GM21723 (cell line): ENCODE measurements around the gene S100A14.
"Not testable (repeated sequence)": the region's sequence is repeated elsewhere in the genome, so short reads cannot be mapped to it uniquely, and the experiment has no call there.

Experiments used
- ATAC-seq: cut with Tn5 transposase; IDR thresholded peaks from one replicate; pipeline ENCODE4 v1.9.1; 2021; ENCODE audit warnings: mild to moderate bottlenecking, moderate library complexity; ENCODE audit not compliant: unreplicated experiment

S100A14 gene

GRCh38 chr1:153588482-153588881 lies 27.6 kb downstream of the S100A14 start:
- ATAC-seq, result no peak

GRCh38 chr1:153588033-153588432 lies 28.1 kb downstream of the S100A14 start:
- ATAC-seq, result not testable (repeated sequence)

GRCh38 chr1:153587314-153587713 lies 28.8 kb downstream of the S100A14 start:
- no peak for ATAC-seq

GRCh38 chr1:153586347-153586746 lies 29.8 kb downstream of the S100A14 start:
- ATAC-seq, result no peak

GRCh38 chr1:153585006-153585405 lies 31.1 kb downstream of the S100A14 start:
- no peak for ATAC-seq

- ATAC-seq, result no peak
These were observed 32.1 kb downstream of the S100A14 start for GRCh38 chr1:153583976-153584375.

- ATAC-seq, result not testable (repeated sequence)
These were observed 32.6 kb downstream of the S100A14 start for GRCh38 chr1:153583514-153583913.

GRCh38 chr1:153582836-153583235 lies 33.3 kb downstream of the S100A14 start:
- not testable (repeated sequence) for ATAC-seq

GRCh38 chr1:153578936-153579335 lies 37.2 kb downstream of the S100A14 start:
- no peak for ATAC-seq

- ATAC-seq, result no peak
These were observed 37.6 kb downstream of the S100A14 start for GRCh38 chr1:153578490-153578889.

- ATAC-seq, result no peak
These were observed 38.5 kb downstream of the S100A14 start for GRCh38 chr1:153577624-153578051.

GRCh38 chr1:153577138-153577537 lies 39.0 kb downstream of the S100A14 start:
- no peak for ATAC-seq

GRCh38 chr1:153575497-153575896 lies 40.6 kb downstream of the S100A14 start:
- ATAC-seq, result not testable (repeated sequence)

- ATAC-seq, result not testable (repeated sequence)
These were observed 41.0 kb downstream of the S100A14 start for GRCh38 chr1:153575081-153575491.

GRCh38 chr1:153573351-153573750 lies 42.8 kb downstream of the S100A14 start:
- no peak for ATAC-seq

- peak; percentile 78 for ATAC-seq
These were observed 43.5 kb downstream of the S100A14 start for GRCh38 chr1:153572569-153573015.

- no peak for ATAC-seq
These were observed 44.4 kb downstream of the S100A14 start for GRCh38 chr1:153571706-153572105.

- ATAC-seq, result no peak
These were observed 45.3 kb downstream of the S100A14 start for GRCh38 chr1:153570874-153571273.

GRCh38 chr1:153569465-153569864 lies 46.7 kb downstream of the S100A14 start:
- no peak for ATAC-seq

- no peak for ATAC-seq
These were observed 47.6 kb downstream of the S100A14 start for GRCh38 chr1:153568367-153569099.

GRCh38 chr1:153567621-153568366 lies 48.3 kb downstream of the S100A14 start:
- ATAC-seq, result no peak
